PC-9 (cell line): Measurements from ENCODE around the gene CAPZB. TPM values are rescaled to one million over a fixed set of nuclear protein-coding genes. Genes with fewer than 3 reads are reported as not detected.
"Not testable (repeated sequence)": the region's sequence is repeated elsewhere in the genome, so short reads cannot be mapped to it uniquely, and the experiment has no call there.

Experiments used
- BruUV-seq: library from RNA; stranded (reverse); fragments of 400-500 nt; replicated peaks from 2 replicates; lab custom pipeline; 2021; lab: Mats Ljungman, UMichigan
- CTCF ChIA-PET: fragments of 300-600 bp; sonication (Branson Sonifier 250); formaldehyde crosslinking; loops from one replicate; lab custom pipeline; 2022; ENCODE audit warnings: antibody characterized with exemption; lab: Charles Lee
- POLR2A ChIA-PET: fragments of 300-600 bp; sonication (Branson Sonifier 250); formaldehyde crosslinking; loops from one replicate; lab custom pipeline; 2022; ENCODE audit warnings: antibody characterized with exemption; ENCODE audit not compliant: unreplicated experiment; lab: Charles Lee
- DNase-seq, 2 experiments: peaks; one replicate each; pipeline versions ENCODE4 v3.0.0 to v3.0.0-alpha.2; 2015 to 2022; ENCODE audit warnings: mixed read lengths in 1 of 2
- H2AFZ ChIP-seq: fragments of 200-600 bp; sonication (generic); 2 replicates; pipeline ENCODE4 v1.8.1; 2017; ENCODE audit warnings: antibody characterized with exemption
- H3F3A ChIP-seq: fragments of 200-600 bp; sonication (generic); 2 replicates; pipeline ENCODE4 v1.8.1; 2017; ENCODE audit warnings: antibody characterized with exemption, mild to moderate bottlenecking, low read depth; ENCODE audit not compliant: insufficient read depth
- H3K27ac ChIP-seq: fragments of 200-600 bp; sonication (generic); 2 replicates; pipeline ENCODE4 v1.6.1; 2016; ENCODE audit warnings: mixed run types
- H3K27me3 ChIP-seq: fragments of 200-600 bp; sonication (generic); 2 replicates; pipeline ENCODE4 v1.6.1; 2016; ENCODE audit warnings: low read depth, mixed run types; ENCODE audit not compliant: insufficient read depth
- H3K36me3 ChIP-seq: fragments of 200-600 bp; sonication (generic); 2 replicates; pipeline ENCODE4 v1.6.1; 2016; ENCODE audit warnings: low read depth, mixed run types
- H3K4me1 ChIP-seq: fragments of 200-600 bp; sonication (generic); replicated peaks from 2 replicates; pipeline ENCODE4 v1.6.1; 2016; ENCODE audit warnings: mixed run types; ENCODE audit not compliant: insufficient read depth
- H3K4me2 ChIP-seq: fragments of 200-600 bp; sonication (generic); 2 replicates; pipeline ENCODE4 v1.6.1; 2017; ENCODE audit warnings: mixed run types
- H3K4me3 ChIP-seq: fragments of 200-600 bp; sonication (generic); 2 replicates; pipeline ENCODE4 v1.6.1; 2016; ENCODE audit warnings: mixed run types
- H3K79me2 ChIP-seq: fragments of 200-600 bp; sonication (generic); 2 replicates; pipeline ENCODE4 v1.6.1; 2017; ENCODE audit warnings: low read depth, mixed run types
- H3K9me2 ChIP-seq: fragments of 200-600 bp; sonication (generic); 2 replicates; pipeline ENCODE4 v1.8.1; 2017; ENCODE audit warnings: mild to moderate bottlenecking; ENCODE audit not compliant: insufficient read depth
- H3K9me3 ChIP-seq: fragments of 200-600 bp; sonication (generic); 2 replicates; pipeline ENCODE4 v1.8.1; 2016; ENCODE audit warnings: low read depth; ENCODE audit not compliant: insufficient read depth
- H4K20me1 ChIP-seq: fragments of 200-600 bp; sonication (generic); 2 replicates; pipeline ENCODE4 v1.8.1; 2017; ENCODE audit not compliant: insufficient read depth
- EZH2 ChIP-seq: fragments of 200-600 bp; sonication (generic); IDR thresholded peaks from 2 replicates; pipeline ENCODE4 v1.8.0; 2017; ENCODE audit warnings: antibody characterized with exemption, low read depth
- intact Hi-C: fragments of 100-400 bp; cut with micrococcal nuclease; formaldehyde crosslinking; loops from one replicate; pipeline ENCODE4 v1.10.0; 2022; ENCODE audit not compliant: unreplicated experiment
- total RNA-seq: library from RNA; stranded (reverse); gene quantifications from 2 replicates; pipeline ENCODE4 v1.2.3, GENCODE V29; 2021
- TF ChIP-seq, protein P1 (sequence below): fragments of 200-600 bp; sonication (generic); conservative IDR thresholded peaks from 2 replicates; pipeline ENCODE4 v1.6.1; 2017; ENCODE audit warnings: mixed run types, antibody characterized with exemption, mild to moderate bottlenecking, moderate library complexity

CAPZB gene
- total RNA-seq, 1 experiment from 2014 or later, result 222 TPM

- H2AFZ ChIP-seq, result no peak overlapping the region
- H3K9me2 ChIP-seq, result no peaks in the 10 kb centered on the region
- no peaks in the 10 kb centered on the region for H3K9me3 ChIP-seq
- ChIA-PET CTCF (no interaction called here), POLR2A (no interaction called here)
- H3K27ac ChIP-seq, result no peak overlapping the region
- H3K4me1 ChIP-seq, result no peaks in the 10 kb centered on the region
- no peaks in the 10 kb centered on the region for H3K36me3 ChIP-seq
- H4K20me1 ChIP-seq, result no peaks in the 10 kb centered on the region
- DNase-seq, result no peak
- BruUV-seq, result no TSS peak
- intact Hi-C loops, result no loop called here
- no peak for TF ChIP-seq EZH2
- TF ChIP-seq, protein P1, sequence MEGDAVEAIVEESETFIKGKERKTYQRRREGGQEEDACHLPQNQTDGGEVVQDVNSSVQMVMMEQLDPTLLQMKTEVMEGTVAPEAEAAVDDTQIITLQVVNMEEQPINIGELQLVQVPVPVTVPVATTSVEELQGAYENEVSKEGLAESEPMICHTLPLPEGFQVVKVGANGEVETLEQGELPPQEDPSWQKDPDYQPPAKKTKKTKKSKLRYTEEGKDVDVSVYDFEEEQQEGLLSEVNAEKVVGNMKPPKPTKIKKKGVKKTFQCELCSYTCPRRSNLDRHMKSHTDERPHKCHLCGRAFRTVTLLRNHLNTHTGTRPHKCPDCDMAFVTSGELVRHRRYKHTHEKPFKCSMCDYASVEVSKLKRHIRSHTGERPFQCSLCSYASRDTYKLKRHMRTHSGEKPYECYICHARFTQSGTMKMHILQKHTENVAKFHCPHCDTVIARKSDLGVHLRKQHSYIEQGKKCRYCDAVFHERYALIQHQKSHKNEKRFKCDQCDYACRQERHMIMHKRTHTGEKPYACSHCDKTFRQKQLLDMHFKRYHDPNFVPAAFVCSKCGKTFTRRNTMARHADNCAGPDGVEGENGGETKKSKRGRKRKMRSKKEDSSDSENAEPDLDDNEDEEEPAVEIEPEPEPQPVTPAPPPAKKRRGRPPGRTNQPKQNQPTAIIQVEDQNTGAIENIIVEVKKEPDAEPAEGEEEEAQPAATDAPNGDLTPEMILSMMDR, result no peak
- no peak overlapping the region for H3K4me3 ChIP-seq
- no peak overlapping the region for H3K4me2 ChIP-seq
- H3K79me2 ChIP-seq, result no peaks in the 10 kb centered on the region
- no peaks in the 10 kb centered on the region for H3K27me3 ChIP-seq
- no peaks in the 10 kb centered on the region for H3F3A ChIP-seq
Observed at GRCh38 chr1:19514391-19514831, 29.1 kb upstream of the CAPZB start.

DNA sequence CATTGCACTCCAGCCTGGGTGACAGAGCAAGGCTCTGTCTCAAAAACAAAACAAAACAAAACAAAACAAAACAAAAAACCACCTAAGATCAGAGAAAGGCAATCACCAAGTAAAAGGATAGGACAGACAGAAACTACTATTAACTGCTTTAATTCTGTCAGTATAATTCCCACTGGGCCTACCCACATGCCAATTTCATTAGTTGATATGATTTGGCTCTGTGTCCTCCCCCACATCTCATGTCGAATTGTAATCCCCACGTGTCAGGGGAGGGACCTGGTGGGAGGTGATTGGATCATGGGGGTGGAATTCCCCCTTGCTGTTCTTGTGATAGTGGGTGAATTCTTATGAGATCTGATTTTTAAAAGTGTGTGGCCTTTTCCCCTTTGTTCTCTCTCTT lies 27.2 kb upstream of the CAPZB start:
- Histone ChIP-seq H3K4me3 (no peak overlapping the region), H3F3A (no peaks in the 10 kb centered on the region), H3K9me2 (no peaks in the 10 kb centered on the region), H3K27me3 (no peaks in the 10 kb centered on the region), H3K36me3 (no peaks in the 10 kb centered on the region), H3K9me3 (no peaks in the 10 kb centered on the region), H3K4me1 (no peaks in the 10 kb centered on the region), H3K27ac (no peak overlapping the region), H3K4me2 (no peak overlapping the region), H4K20me1 (no peaks in the 10 kb centered on the region), H2AFZ (no peak overlapping the region), H3K79me2 (no peaks in the 10 kb centered on the region)
- POLR2A ChIA-PET, result no interaction called here
- TF ChIP-seq, protein P1, result no peak
- TF ChIP-seq EZH2, result no peak
- DNase-seq, result no peak
- no TSS peak for BruUV-seq
- CTCF ChIA-PET, result no interaction called here
- intact Hi-C loops, result no loop called here

DNA sequence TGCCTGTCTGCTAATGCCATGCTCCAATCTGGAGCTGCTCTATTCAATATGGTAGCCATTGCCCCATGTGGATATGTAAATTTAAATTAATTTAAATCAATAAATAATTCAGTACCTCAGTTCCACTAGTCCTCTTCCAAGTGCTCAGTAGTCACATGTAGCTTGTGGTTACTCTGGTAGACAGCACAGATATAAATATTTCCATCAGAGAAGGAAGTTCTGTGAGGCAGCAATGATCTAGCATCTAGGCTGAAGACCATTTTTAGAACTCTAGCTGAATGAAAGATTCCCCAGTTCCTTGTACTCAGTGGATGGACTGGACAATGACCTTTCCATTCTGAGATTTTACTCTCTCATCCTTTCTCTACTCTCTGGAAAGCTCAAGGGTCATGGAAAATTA lies 25.8 kb upstream of the CAPZB start:
- Histone ChIP-seq H3K27me3 (no peaks in the 10 kb centered on the region), H2AFZ (no peak overlapping the region), H3K27ac (no peak overlapping the region), H3F3A (no peaks in the 10 kb centered on the region), H4K20me1 (no peaks in the 10 kb centered on the region), H3K4me1 (no peaks in the 10 kb centered on the region), H3K79me2 (no peaks in the 10 kb centered on the region), H3K9me3 (no peaks in the 10 kb centered on the region), H3K36me3 (no peaks in the 10 kb centered on the region), H3K4me2 (no peak overlapping the region), H3K4me3 (no peak overlapping the region), H3K9me2 (no peaks in the 10 kb centered on the region)
- ChIA-PET CTCF (no interaction called here), POLR2A (no interaction called here)
- DNase-seq, result no peak
- TF ChIP-seq, protein P1, result no peak
- TF ChIP-seq EZH2, result no peak
- BruUV-seq, result no TSS peak
- intact Hi-C loops, result no loop called here

GRCh38 chr1:19509647-19510046 lies 24.3 kb upstream of the CAPZB start:
- intact Hi-C loops, result loop anchor here (10.0 kb wide), 1 partner anchor 65 kb away; no protein-coding TSS in a partner anchor
- H3K4me3 ChIP-seq, CTCF ChIA-PET, H4K20me1 ChIP-seq, H3K9me3 ChIP-seq, H2AFZ ChIP-seq, H3K36me3 ChIP-seq, H3K27ac ChIP-seq, H3K27me3 ChIP-seq, H3K9me2 ChIP-seq, BruUV-seq, POLR2A ChIA-PET, H3F3A ChIP-seq, DNase-seq, H3K4me1 ChIP-seq, H3K79me2 ChIP-seq, H3K4me2 ChIP-seq: not testable (repeated sequence)
